ENCODE data around the gene CACNA1I. TPM values are rescaled to one million over a fixed set of nuclear protein-coding genes. Genes with fewer than 3 reads are reported as not detected.

The CACNA1I gene
- total RNA-seq, 1 donor from 2014 or later = 0.02 TPM

DNA sequence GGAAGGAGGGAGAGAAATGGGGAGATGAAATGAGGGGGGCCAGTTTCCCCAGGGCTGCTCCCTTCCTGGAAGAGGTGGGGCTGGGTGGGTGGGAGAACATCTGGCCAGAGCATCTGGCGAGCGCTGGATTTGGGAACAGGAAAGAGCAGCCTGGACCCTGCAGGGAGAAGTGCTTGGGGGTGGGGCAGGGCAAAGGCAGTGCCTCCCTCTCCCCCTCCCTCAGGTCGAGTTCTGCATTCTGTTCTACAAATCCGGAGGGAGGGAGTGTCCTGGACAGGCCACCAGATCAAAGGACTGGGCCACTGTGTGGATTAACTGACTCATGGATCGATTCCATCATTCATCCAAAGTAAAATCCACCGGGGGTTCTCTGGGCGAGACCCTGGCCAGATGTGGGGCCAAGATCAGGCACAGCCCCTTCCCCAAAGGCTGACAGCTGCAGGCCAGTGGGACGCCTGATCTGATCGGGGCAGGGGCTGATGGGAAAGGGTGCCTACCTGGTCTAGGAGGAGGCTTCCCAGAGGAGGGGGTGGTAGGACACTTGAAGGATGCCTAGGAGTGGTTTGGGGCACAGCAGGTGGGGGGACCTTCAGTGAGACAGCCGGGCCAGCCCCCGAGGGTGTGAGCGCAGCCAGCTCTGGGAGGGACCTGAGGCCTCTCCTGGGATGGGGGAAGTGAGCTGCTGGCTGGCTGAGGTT is 57.5 kb downstream of the CACNA1I start:
- Mint-ChIP-seq H3K4me1 (ENCODE audit: low read depth) (no peaks in the 10 kb centered on the region), H3K27me3 (ENCODE audit: low read depth) (peaks cover 21% of the 10 kb centered on the region), H3K27ac (ENCODE audit: unreplicated experiment) (no peak overlapping the region), H3K9me3 (ENCODE audit: low read depth) (no peaks in the 10 kb centered on the region), H3K36me3 (ENCODE audit: low read depth) (no peaks in the 10 kb centered on the region), H3K4me3 (ENCODE audit: unreplicated experiment) (no peak overlapping the region)
- no peak for DNase-seq (ENCODE audit: low spot score)
- TF ChIP-seq, protein P1, sequence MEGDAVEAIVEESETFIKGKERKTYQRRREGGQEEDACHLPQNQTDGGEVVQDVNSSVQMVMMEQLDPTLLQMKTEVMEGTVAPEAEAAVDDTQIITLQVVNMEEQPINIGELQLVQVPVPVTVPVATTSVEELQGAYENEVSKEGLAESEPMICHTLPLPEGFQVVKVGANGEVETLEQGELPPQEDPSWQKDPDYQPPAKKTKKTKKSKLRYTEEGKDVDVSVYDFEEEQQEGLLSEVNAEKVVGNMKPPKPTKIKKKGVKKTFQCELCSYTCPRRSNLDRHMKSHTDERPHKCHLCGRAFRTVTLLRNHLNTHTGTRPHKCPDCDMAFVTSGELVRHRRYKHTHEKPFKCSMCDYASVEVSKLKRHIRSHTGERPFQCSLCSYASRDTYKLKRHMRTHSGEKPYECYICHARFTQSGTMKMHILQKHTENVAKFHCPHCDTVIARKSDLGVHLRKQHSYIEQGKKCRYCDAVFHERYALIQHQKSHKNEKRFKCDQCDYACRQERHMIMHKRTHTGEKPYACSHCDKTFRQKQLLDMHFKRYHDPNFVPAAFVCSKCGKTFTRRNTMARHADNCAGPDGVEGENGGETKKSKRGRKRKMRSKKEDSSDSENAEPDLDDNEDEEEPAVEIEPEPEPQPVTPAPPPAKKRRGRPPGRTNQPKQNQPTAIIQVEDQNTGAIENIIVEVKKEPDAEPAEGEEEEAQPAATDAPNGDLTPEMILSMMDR (IDR thresholded peaks at IDR 0.05) = no peak

- TF ChIP-seq, protein P1 (IDR thresholded peaks at IDR 0.05) = no peak
- Mint-ChIP-seq H3K27ac (ENCODE audit: unreplicated experiment) (no peak overlapping the region), H3K9me3 (ENCODE audit: low read depth) (no peaks in the 10 kb centered on the region), H3K4me1 (ENCODE audit: low read depth) (no peaks in the 10 kb centered on the region), H3K4me3 (ENCODE audit: unreplicated experiment) (no peak overlapping the region), H3K27me3 (ENCODE audit: low read depth) (peaks cover 21% of the 10 kb centered on the region), H3K36me3 (ENCODE audit: low read depth) (no peaks in the 10 kb centered on the region)
- no peak for DNase-seq (ENCODE audit: low spot score)
Observed at GRCh38 chr22:39628563-39629080, 58.1 kb downstream of the CACNA1I start.

DNA sequence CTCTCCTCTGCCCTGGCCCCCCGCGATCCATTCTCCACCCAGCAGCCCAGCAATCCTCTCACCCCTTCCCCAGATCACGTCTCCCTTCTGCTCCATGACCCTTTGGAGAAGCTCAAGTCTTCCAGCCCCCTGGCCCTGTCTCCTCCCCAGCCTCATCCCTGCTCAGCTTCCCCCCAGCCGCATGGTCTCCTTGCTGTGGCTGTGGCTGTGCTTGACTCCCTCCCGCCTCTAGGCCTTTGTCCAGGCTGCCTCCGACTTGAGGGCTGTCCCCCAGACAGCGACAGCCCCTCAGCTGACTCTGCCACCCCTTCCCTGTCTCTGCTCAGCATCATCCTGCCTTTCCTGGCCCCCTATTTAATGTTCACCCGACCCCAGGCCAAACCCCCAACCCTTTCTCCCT is 59.3 kb downstream of the CACNA1I start:
- DNase-seq (ENCODE audit: low spot score) = no peak
- Mint-ChIP-seq H3K27ac (ENCODE audit: unreplicated experiment) (no peak overlapping the region), H3K4me1 (ENCODE audit: low read depth) (peaks cover 6% of the 10 kb centered on the region), H3K9me3 (ENCODE audit: low read depth) (no peaks in the 10 kb centered on the region), H3K36me3 (ENCODE audit: low read depth) (no peaks in the 10 kb centered on the region), H3K27me3 (ENCODE audit: low read depth) (peaks cover 21% of the 10 kb centered on the region), H3K4me3 (ENCODE audit: unreplicated experiment) (no peak overlapping the region)
- TF ChIP-seq, protein P1 (IDR thresholded peaks at IDR 0.05) = no peak

GRCh38 chr22:39630721-39631120 is 60.2 kb downstream of the CACNA1I start:
- TF ChIP-seq, protein P1 (IDR thresholded peaks at IDR 0.05) = no peak
- no peaks in the 10 kb centered on the region for H3K9me3 Mint-ChIP-seq (ENCODE audit: low read depth)
- H3K36me3 Mint-ChIP-seq (ENCODE audit: low read depth) = no peaks in the 10 kb centered on the region
- H3K4me3 Mint-ChIP-seq (ENCODE audit: unreplicated experiment) = no peak overlapping the region
- H3K4me1 Mint-ChIP-seq (ENCODE audit: low read depth) = peaks cover 11% of the 10 kb centered on the region
- no peak overlapping the region for H3K27ac Mint-ChIP-seq (ENCODE audit: unreplicated experiment)
- H3K27me3 Mint-ChIP-seq (ENCODE audit: low read depth) = peaks cover 17% of the 10 kb centered on the region
- no peak for DNase-seq (ENCODE audit: low spot score)

- peaks cover 11% of the 10 kb centered on the region for H3K4me1 Mint-ChIP-seq (ENCODE audit: low read depth)
- TF ChIP-seq, protein P1 (IDR thresholded peaks at IDR 0.05) = no peak
- H3K27ac Mint-ChIP-seq (ENCODE audit: unreplicated experiment) = no peak overlapping the region
- DNase-seq (ENCODE audit: low spot score) = no peak
- peaks cover 13% of the 10 kb centered on the region for H3K27me3 Mint-ChIP-seq (ENCODE audit: low read depth)
- no peaks in the 10 kb centered on the region for H3K9me3 Mint-ChIP-seq (ENCODE audit: low read depth)
- no peaks in the 10 kb centered on the region for H3K36me3 Mint-ChIP-seq (ENCODE audit: low read depth)
- no peak overlapping the region for H3K4me3 Mint-ChIP-seq (ENCODE audit: unreplicated experiment)
Observed at GRCh38 chr22:39631381-39632286, 61.1 kb downstream of the CACNA1I start.
